Measurements from ENCODE around the gene ZNF740.
"Not testable (repeated sequence)": the region's sequence is repeated elsewhere in the genome, so short reads cannot be mapped to it uniquely, and the experiment has no call there.

Gene ZNF740

DNA sequence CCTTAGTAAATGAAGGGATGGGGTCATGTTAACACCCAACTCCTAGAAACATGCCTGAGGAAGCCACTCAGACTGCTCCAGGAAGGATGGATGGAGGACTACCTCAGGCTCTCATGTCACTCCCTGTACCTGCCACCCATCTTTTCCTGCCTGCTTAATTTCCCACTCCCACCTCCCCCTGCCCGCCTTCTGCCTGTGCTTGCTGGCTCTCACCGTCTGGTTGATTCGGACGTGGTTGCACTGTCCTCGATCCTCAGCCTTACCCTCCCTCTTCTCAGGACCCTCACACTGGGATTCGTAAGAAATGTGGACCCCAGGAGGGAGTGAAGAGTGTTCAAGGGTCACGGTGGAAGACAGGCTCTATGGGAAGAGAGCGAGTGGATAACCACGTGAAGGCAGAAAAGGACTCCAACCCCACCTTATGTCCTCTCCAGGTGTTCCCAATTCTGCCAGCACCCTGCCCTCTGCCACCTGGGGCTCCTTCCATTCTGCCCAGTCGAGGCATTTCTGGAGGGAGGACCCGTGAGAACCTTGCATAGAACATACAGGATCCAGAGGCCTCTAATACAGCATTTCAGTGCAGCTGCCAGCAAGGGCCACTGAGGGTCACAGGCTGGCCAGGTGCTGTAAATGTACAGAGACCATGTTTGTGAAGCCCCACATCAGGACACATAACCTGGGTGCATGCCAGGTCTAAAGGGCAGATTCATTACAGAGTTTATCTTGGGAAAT lies 13.6 kb downstream of the ZNF740 start:
- DNase-seq (ENCODE audit: low spot score), result no peak

DNA sequence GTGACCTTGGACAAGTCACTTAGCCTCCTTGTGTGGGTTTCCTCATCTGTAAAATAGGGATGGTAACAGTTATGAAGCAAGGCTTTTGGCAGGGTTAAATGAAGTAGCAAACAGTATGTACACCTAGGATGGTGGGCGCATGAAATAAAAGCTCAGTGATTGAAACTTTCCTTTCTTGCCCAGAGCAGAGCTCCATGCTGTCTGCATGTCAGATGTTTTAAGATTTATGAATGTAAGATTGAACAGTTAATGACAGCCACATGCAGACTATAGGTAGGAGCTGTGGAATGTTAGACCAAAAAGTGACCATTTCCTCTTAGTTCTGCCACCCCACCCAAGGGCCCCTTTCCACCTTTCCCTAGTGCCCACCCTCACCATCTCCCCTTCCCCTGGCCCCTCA lies 14.5 kb downstream of the ZNF740 start:
- DNase-seq (ENCODE audit: low spot score), result no peak

DNA sequence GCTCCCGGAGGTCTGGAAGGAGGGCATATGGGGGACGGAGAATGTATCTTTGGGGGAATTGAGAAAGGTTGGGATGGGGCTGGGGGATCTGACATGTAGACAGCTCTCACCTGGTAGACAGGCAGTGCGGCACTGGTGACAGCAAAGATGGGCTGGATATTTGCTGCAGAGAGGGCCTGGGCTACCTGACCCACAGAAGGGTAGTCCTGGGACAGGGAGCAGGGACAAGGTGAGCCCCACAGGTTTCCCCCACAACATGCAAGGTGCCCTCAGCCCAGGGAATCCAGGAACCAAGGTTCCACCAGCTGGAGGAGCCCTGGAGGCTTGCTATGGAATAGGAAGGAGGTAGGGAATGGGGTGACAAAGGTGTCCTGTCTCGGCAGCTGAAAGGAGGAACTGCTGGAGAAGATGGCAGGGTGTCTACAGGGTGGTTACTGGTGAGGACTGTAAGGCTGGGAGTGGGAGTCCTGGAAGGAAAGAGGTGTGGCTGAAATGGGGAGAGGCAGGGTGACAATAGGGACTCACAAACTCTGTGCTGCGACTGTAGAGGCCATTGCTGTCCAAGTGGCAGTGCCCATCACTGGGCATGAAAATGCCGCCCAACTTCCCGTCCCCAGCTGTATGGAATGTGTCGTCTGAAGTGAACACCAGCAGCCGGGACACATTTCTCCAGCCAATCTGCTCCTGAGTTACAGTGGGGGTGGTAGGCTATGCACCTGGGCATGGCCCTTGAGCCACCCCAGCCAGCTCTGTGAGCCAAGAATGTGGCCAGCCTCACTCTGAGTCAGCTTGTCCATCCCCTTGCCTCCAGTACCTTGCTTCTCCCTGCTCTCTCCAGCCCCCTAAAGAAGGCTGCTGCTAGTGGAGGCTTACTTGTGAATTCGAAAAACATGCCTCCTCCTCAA lies 15.2 kb downstream of the ZNF740 start:
- DNase-seq (ENCODE audit: low spot score), result no peak

DNA sequence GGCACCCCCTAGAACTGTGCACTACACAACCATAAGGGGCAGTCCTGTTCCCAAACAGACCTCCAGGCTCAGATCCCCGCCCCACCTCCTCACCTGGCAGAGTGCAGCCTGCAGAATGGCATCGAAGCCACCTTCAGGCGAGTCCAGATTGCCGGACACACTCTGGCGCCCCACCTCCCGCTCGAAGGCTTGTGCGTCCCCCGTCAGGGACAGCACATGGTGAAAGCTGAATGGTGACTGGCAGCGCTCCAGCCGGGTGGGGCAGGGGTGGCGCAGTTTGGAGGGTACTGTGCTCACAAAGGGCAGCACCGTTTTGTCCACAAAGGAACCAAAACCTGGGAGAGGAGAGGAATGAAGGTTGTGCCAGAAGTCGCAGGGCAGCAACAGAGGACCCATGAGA lies 16.0 kb downstream of the ZNF740 start:
- no peak for DNase-seq (ENCODE audit: low spot score)

DNA sequence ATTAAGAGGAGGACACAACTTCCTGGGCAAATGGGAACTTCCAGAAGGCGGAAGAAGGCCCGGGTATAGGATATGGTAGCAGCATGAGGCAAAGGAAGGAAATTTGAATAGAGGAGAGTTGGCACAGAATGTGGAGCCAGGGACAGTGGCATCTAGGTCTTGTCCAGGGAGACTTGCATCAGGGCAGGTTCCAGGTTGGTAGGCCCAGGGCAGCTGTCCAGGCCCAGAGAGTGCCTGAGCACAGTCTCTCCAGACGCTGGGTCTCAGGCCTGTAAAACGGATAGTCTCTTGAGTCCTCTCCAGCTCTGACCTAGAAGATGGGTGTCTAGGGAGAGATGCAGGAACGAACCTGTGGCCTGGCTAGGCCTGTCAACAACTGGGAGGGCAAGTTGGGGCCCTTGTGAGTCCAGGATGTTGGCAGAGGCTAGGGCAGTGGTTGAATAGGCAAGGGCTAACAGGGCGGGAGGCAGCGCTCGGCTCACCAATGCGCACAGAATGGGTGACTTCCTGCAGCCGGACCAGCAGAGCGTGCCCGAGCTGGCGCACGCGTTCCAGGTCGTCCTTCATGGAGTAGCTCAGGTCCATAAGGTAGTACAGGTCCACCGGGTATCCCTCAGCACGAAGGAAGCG lies 16.6 kb downstream of the ZNF740 start:
- DNase-seq (ENCODE audit: low spot score), result no peak

DNA sequence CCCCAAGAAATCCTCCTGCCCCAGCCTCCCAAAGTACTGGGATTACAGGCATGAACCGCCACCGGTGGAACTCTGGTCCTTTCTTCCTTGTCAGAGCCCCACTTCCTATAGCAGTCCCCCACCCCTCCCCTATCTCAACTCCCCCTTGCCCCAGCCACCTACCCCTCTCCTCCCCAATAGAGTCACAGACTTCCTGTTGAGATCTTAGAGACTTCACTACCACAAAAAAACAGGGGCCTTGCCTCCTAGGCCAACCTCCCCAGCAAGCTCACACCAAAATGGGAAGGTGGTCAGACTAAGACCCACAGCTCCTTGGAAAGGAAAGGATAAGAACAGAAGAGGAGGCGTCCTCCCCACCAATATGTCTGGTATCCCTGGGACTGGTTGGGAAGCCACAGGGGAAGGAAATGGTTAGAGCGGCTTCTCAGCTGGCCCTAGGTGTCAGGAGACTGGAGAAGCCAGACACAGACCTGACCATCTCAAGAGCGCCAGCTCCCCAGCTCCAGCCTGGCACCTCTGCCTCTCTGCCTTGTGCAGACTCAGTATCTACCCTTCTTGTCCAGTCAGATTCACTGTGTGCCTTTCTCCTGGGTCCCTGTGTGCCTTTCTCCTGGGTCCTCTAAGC lies 18.1 kb downstream of the ZNF740 start:
- DNase-seq (ENCODE audit: low spot score), result no peak

DNA sequence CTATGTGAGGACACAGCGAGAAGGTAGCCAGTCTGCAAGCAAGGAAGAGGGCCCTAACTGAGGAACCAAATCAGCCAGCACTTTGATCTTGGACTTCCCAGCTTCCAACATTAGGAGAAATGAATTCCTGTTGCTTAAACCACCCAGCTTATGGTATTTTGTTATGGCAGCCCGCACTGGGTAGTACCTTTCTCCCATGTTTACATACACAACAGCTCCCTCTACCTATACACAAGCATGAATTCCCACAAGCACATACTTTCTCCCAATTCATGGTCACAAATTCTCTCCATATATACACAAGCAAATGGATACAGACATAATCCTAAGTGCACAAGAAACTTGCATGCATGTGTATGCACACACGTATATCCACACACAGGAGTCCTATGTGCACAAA lies 19.2 kb downstream of the ZNF740 start:
- no peak for DNase-seq (ENCODE audit: low spot score)

DNA sequence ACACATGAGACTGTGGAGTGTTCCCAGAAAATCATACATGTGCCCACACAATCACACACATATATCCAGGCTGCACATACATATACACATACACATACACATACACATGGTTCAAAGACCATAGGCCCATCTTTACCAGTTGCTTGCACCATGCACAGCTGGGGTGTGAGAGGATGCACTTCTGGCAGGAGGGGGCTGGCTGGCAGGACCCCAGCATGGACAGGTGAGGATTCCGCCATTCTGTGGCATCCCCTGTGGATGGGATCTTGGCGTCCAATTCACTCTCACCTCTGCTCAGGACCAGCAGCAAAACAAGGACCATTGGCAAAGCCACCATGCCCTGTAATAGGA lies 19.6 kb downstream of the ZNF740 start:
- no peak for DNase-seq (ENCODE audit: low spot score)

DNA sequence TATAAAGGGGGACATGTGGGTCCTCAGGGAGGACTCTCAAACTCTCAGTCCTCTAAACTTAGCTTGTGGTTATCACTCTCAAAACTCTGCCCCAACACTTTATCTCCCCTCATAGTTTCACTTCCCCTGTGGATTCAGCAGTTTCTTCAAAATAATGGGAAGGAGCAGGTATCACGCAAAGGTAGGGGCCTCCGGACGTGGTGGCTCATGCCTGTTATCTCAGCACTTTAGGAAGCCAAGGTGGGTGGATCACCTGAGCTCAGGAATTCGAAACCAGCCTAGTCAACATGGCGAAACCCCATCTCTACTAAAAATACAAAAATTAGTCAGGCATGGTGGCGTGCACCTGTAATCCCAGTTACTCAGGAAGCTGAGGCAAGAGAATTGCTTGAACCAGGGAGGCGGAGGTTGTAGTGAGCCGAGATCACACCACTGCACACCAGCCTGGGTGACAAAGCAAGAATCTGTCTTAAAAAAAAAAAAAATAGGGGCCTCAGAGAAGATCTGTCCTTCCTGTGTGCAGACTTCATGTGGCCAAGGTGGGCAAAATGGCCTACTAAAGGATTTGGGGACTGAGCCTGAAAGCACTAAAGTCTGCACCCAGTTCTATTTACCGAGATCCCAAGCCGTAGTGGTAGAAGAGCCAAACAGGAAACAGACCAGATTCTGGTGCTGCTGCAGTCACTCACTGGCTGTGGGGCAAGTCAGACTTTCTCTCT lies 20.1 kb downstream of the ZNF740 start:
- DNase-seq (ENCODE audit: low spot score), result no peak

DNA sequence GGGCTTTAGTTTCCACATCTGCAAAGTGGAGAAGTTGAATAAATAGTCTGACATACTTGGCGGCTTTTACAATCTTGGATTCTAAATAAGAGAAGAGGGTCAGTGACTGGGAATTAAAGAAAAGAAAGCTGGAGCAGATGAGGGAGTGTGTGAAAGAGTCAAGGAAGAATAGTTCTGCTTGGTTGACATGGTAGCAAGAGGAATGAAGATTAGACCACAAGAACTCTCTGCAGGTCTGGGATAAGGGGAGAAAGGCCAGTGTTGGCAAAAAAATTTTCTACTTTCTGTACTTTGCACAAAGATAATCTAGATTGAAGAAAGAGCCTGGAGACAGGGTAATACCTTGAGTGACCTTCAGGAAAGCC lies 20.6 kb downstream of the ZNF740 start:
- DNase-seq (ENCODE audit: low spot score), result no peak

DNA sequence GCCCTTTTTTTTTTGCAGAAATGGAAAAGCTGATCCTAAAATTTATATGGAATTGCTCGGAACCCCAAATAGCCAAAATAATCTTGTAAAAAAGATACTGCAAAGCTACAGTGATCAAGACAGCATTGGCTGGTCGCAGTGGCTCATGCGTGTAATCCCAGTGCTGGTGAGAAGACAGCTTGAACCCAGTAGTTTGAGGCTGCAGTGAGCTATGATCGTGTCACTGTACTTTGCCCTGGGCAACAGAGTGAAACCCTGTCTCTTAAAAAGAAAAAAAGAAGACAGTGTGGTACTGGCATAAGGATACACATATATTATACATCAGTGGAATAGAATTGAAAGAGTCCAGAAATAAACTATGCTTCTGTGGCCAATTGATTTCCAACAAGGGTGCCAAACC lies 21.1 kb downstream of the ZNF740 start:
- DNase-seq (ENCODE audit: low spot score), result no peak

DNA sequence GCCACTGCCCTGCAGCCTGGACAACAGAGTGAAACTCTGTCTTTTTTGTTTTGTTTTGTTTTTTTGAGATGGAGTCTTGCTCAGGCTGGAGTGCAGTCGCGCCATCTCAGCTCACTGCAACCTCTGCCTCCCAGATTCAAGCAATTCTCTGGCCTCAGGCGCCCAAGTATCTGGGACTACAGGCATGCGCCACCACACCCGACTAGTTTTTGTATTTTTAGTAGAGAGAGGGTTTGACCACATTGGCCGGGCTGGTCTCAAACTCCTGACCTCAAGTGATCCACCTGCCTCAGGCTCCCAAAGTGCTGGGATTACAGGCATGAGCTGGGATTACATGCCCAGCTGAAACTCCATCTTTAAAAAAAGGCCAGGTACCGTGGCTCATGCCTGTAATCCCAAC lies 21.8 kb downstream of the ZNF740 start:
- DNase-seq (ENCODE audit: low spot score), result not testable (repeated sequence)

DNA sequence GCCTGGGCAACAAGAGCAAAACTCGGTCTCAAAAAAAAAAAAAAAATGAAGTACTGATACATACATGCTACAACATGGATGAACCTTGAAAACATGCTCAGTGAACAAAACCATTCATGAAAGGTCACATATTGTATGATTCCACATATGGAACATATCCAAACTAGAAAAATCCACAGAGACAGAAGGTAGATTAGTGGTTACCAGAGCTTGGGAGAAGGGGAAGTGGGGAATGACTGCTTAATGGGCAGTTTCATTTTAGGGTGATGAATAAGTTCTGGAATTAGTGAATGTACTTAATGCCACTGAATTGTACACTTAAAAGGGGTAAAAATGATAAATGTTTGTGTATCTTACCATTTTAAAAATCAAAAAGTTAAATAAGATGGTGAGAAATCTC lies 23.8 kb downstream of the ZNF740 start:
- no peak for DNase-seq (ENCODE audit: low spot score)

DNA sequence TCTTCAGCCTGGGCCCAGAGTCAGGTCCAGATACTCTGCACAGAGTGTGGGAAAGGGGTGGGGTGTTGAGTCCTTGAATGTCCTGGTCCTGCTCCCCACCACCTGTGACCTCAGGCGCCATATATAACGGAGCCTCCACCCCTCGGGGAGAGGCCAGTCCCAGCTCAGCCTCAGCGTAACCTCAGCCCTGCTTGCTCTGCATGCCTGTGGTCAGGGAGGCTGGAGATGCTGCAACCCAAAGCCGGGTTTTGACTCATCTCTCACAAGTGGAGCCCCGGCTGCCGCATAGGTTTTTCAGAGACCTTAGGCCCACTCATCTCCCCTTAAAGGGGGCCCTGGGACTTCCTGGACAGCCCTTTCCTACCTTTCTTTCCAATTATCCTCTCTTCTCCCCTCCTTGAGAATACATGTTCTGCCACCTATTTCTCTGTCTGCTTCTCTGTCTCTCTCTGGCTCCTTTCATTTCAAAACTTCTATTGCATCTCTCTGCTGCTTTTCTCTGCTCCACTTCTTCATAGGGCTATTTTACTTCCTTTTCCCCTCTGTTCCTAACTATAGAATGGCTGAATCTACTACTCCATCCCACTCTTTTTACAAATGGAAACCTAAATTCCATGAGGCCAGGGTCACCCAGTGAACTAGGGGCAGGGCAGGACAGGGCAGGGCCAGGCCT lies 25.4 kb downstream of the ZNF740 start:
- no peak for DNase-seq (ENCODE audit: low spot score)

DNA sequence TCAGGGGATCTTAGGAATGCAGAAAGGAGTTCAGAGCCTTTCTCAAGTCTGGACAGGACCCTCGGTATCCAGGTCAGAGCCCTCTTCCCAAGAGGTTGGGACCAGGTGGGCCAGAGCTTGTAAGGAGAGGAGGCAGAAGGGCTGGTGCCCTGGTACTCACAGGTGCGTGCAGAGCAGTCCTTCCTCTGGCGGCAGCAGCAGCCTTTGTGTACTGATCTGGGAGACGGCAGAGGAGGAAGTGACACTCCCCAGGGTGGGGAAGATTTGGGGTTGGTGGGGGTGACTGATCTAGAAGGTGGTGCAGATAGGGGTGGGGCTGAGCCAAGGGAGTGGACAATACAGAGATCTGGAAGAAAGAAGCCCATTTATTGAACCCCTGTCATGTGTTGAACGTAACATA lies 26.5 kb downstream of the ZNF740 start, which contains the start of gene ITGB7:
Gene ITGB7 (minus strand): TSS at position 210 of the 400 bp plus-strand sequence. CDS start 6,808 bp downstream, outside the sequence.
- DNase-seq (ENCODE audit: low spot score), result no peak

DNA sequence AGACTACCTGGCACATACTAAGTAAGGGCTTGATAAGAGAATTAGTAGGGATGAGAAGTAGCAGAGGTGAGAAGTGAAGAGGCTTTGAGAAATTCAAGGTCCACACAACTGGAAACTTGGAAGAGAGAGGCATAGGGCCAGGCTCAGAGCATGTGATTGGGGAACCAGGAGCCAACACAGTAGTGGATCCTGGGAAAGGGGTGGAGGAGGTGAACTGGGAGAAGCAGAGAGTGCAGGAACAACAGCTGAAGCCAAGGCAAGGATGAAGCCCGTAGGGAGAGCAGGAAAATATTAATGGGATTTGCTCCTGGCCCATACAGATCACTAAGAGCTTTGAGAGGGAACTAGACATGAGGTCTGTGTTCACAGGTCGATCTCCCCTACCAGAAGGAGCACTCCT lies 27.9 kb downstream of the ZNF740 start:
- DNase-seq (ENCODE audit: low spot score), result no peak

DNA sequence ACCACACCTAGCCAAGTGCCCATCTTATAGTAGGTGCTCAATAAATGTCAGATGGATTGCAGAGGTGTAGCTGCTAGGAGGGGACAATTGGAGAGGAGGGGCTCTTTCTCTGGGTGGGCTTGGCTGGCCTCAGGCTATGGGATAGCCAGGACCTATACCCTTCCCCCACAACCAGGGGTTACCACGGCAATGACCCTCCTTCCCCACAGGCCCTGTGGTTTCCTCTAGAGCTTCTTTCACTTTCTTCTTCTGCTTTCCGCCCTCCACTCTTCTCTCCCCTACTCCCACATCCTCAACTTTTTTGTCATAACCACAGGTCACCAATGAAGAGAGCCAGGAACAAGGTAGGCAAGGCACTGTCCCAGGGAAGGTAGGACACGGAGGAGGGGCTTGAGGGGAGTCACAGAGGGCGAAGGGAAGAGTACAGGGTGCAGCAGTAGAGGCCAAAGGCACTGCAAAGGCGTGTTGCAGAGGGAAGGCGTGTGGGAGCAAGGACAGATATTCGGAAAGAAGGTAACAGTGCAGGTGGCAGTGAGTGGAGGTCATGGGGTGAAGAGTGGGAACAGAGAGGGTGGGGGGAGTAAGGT lies 28.4 kb downstream of the ZNF740 start:
- DNase-seq (ENCODE audit: low spot score), result no peak

DNA sequence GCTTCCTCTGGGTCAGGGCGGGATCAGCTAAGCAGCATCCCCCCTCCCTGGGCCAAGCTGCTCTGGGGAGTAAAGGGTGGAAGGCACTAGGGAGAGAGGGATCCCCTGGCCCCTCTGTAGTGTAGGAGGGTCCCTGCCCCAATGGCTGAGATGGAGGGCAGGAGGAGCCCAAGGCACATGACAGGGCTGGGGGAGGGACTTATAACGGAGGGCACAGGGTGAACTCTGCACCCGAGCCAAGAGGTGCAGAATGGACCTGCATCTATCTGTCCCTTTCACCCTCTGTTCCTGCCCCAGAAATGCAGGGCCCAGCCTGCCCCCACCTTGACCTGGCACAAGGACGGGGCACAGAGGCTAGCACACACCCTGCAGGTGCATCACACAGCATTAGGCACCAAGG lies 30.3 kb downstream of the ZNF740 start:
- DNase-seq (ENCODE audit: low spot score), result no peak

DNA sequence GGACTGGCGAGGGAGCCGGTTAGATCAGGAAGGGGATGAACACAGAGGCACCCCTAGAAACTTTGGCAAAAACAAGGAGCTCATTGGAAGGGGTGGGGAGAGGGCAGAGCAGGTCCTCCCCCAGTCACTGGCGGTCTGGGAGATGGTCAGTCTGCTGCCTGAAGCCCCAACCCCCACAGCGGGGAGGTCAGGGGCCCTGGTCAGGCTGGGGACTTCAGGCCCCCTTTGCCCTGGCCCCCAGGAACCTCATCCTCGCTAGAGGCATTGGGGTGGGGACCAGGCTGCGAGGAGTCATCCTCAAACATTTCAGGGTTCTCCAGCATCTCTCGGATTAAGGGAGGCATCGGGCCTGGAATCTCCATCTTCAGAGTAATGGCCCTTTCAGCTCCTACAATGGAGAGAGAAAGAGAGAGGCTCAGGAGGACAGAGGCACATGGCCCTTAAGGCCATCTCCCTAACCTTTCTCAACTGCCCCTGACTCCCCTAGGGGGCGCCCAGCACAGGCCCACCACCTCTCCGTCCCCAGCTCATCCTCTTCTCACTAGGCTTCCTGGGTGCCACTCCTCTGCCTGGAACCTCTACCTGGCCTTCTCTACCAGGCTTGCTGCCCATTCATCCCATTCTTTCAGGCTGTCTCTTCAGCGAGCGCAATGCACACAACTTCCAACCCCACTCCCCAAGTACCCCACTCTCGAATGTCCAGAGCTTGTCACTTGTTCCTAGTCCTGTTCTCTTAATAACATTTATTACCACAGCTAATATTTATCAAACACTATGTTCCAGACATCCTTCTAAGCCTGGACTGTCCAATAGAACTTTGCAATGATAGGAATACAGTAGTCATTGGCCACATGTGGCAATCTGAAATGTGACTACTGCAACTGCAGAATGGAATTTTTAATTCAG lies 31.2 kb downstream of the ZNF740 start:
- DNase-seq (ENCODE audit: low spot score), result peak; percentile 62

Measured in SK-N-DZ (cell line).